Measurements from ENCODE around the gene TXLNA.
"Not testable (repeated sequence)": the region's sequence is repeated elsewhere in the genome, so short reads cannot be mapped to it uniquely, and the experiment has no call there.

- TF ChIP-seq CTCF (IDR thresholded peaks at IDR 0.05; ENCODE audit: low read length); EZH2 (IDR thresholded peaks at IDR 0.05; ENCODE audit: borderline replicate concordance, low read length): not testable (repeated sequence)
Observed at GRCh38 chr1:32143302-32143695, 36.2 kb upstream of the TXLNA start.

Measured in OCI-LY1 (cell line).